Osteoblast (primary cell): ENCODE measurements around the gene CDH4. TPM values are rescaled to one million over a fixed set of nuclear protein-coding genes. Genes with fewer than 3 reads are reported as not detected.

ENCODE experiments used
- DNase-seq: peaks from one replicate; pipeline ENCODE4 v3.0.0; 2011; ENCODE audit warnings: low spot score, mixed read lengths; ENCODE audit not compliant: insufficient read length; ENCODE audit errors: missing footprints
- H2AFZ ChIP-seq: 2 replicates; pipeline ENCODE4 v1.6.0; 2011; ENCODE audit warnings: mild to moderate bottlenecking, low read length
- H3K27ac ChIP-seq: 2 replicates; pipeline ENCODE4 v1.5.1; 2011; ENCODE audit warnings: mild to moderate bottlenecking, low read depth, low read length, moderate library complexity
- H3K27me3 ChIP-seq: 2 replicates; pipeline ENCODE4 v1.6.0; 2012; ENCODE audit warnings: mild to moderate bottlenecking, control low read depth, inconsistent platforms, low read length, moderate library complexity; ENCODE audit not compliant: insufficient read depth
- H3K36me3 ChIP-seq: 2 replicates; pipeline ENCODE4 v1.5.1; 2011; ENCODE audit warnings: mild to moderate bottlenecking, low read length, control low read depth, moderate library complexity; ENCODE audit not compliant: insufficient read depth
- H3K4me1 ChIP-seq: 2 replicates; pipeline ENCODE4 v1.5.1; 2011; ENCODE audit warnings: mild to moderate bottlenecking, low read length, control low read depth, moderate library complexity; ENCODE audit not compliant: insufficient read depth
- H3K4me2 ChIP-seq: 2 replicates; pipeline ENCODE4 v1.6.0; 2011; ENCODE audit warnings: mild to moderate bottlenecking, low read length; ENCODE audit not compliant: insufficient read depth
- H3K4me3 ChIP-seq: fragments of 200-600 bp; sonication (generic); 3 replicates; pipeline ENCODE4 v1.5.1; 2012; ENCODE audit warnings: mild to moderate bottlenecking, low read length, inconsistent platforms; ENCODE audit not compliant: insufficient read depth
- H3K79me2 ChIP-seq: 2 replicates; pipeline ENCODE4 v1.6.0; 2012; ENCODE audit warnings: mild to moderate bottlenecking, low read length, control low read depth, inconsistent platforms; ENCODE audit not compliant: insufficient read depth
- H3K9me3 ChIP-seq: 2 replicates; pipeline ENCODE4 v1.5.1; 2011; ENCODE audit warnings: low read depth, low read length, control low read depth
- H4K20me1 ChIP-seq: 2 replicates; pipeline ENCODE4 v1.6.0; 2012; ENCODE audit warnings: mild to moderate bottlenecking, low read length, control low read depth; ENCODE audit not compliant: insufficient read depth
- total RNA-seq: library from RNA; depleted of rRNA; stranded (reverse); fragments of >200 nt; gene quantifications from 2 replicates; pipeline ENCODE4 v1.2.3, GENCODE V29; 2012
- TF ChIP-seq, protein P1 (sequence below): IDR thresholded peaks from 2 replicates; pipeline ENCODE4 v1.5.1; 2011; ENCODE audit warnings: mild to moderate bottlenecking, low read depth, low read length, moderate library complexity; ENCODE audit errors: extremely low read depth

Gene CDH4
- total RNA-seq, 1 donor = 1.1 TPM

DNA sequence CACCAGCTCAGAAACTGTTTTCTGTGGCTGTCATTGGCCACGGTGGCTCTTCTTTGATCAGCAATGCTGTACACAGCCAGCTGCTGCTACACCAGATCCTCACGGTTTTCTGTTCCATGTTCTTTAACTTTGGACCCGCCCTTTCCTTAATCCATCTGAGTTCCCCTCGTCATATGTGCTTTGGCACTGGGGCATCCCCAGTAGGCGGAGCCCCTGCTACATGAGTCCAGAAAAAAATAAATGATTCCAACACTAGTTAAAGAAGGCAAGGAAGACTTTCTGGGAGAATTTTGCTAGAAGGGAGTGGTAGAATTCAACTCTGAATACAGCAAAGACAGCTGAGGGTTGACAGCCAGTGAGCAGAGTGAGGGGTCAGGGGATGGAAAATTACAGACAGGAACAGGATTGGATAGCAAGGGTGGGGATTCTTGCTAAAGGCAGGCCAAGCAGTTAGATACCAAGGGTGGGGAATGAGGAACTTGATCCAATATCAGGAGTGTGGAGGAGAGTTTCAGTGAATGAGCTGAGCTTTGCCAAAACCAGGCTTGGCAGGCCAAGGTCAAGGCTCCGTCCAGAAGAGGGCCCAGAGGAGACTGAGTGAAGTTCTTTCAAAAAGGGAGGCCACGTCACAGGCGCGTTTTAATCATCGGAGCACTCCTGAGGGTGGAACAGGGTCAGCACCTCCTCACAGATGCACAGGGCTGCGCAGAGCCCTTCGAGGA lies 391.8 kb downstream of the CDH4 start:
- Histone ChIP-seq H3K36me3 (no peaks in the 10 kb centered on the region), H3K4me2 (no peak overlapping the region), H3K4me1 (no peaks in the 10 kb centered on the region), H2AFZ (no peak overlapping the region), H4K20me1 (no peaks in the 10 kb centered on the region), H3K27me3 (no peaks in the 10 kb centered on the region), H3K9me3 (no peaks in the 10 kb centered on the region), H3K79me2 (no peaks in the 10 kb centered on the region), H3K27ac (no peak overlapping the region), H3K4me3 (no peak overlapping the region)
- no peak for DNase-seq
- TF ChIP-seq, protein P1, sequence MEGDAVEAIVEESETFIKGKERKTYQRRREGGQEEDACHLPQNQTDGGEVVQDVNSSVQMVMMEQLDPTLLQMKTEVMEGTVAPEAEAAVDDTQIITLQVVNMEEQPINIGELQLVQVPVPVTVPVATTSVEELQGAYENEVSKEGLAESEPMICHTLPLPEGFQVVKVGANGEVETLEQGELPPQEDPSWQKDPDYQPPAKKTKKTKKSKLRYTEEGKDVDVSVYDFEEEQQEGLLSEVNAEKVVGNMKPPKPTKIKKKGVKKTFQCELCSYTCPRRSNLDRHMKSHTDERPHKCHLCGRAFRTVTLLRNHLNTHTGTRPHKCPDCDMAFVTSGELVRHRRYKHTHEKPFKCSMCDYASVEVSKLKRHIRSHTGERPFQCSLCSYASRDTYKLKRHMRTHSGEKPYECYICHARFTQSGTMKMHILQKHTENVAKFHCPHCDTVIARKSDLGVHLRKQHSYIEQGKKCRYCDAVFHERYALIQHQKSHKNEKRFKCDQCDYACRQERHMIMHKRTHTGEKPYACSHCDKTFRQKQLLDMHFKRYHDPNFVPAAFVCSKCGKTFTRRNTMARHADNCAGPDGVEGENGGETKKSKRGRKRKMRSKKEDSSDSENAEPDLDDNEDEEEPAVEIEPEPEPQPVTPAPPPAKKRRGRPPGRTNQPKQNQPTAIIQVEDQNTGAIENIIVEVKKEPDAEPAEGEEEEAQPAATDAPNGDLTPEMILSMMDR = no peak

DNA sequence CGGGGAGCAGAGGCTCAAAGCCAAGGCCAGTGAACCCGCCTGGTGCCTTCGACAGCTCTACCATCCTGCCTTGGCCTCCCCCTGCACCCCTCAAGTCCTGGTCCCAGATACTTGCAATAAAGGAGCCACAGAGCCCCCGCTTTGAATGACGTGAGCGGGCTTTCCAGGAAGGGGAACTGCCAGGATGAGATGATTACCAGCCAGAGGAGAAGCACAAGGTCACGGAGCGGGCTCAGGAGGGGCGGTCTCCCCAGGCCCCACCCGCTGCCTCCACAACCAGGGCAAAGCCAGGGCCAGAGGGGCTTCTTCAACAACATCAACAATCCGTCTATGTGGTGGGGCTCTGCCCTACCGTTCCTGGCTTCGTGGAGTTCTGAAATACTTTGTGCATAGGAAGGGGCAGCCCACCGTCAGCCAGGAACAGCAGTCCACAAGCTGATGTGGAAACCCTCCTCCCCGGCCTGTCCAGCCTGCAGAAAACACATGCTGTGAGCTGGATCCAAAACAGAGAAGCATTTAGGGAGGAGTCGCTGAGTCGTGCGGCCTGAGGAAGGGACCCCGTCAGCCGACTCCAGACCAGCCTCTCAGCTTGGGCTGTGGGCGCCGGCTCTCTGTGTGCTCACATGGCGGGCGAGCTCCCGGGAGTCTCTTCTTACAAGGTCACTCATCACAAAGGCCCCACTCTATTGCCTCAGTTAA lies 392.5 kb downstream of the CDH4 start:
- no peaks in the 10 kb centered on the region for H3K36me3 ChIP-seq
- H3K4me2 ChIP-seq = no peak overlapping the region
- no peak overlapping the region for H3K27ac ChIP-seq
- H2AFZ ChIP-seq = no peak overlapping the region
- no peaks in the 10 kb centered on the region for H3K27me3 ChIP-seq
- DNase-seq = no peak
- H3K4me1 ChIP-seq = no peaks in the 10 kb centered on the region
- no peaks in the 10 kb centered on the region for H3K9me3 ChIP-seq
- H3K4me3 ChIP-seq = no peak overlapping the region
- no peaks in the 10 kb centered on the region for H4K20me1 ChIP-seq
- H3K79me2 ChIP-seq = no peaks in the 10 kb centered on the region
- TF ChIP-seq, protein P1 = no peak

DNA sequence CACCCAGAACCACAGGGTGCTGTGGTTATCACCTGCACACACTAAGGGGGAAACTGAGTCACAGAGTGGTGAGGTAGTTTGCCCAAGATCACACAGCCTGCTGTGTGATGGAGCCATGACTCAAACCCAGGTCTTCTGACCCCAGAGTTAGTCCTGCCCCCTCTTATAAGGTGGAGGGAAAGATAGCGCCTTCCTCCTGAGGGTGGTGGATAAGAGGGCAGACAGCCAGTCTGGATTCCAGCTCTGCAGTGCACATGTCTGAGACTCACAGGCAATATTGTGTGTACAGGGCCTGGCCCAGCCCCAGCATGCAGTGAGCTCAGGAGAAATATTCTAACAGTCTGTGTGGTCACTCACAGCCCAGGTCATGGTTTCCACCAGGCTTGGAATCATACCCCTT lies 393.7 kb downstream of the CDH4 start:
- no peaks in the 10 kb centered on the region for H3K79me2 ChIP-seq
- no peak overlapping the region for H3K4me3 ChIP-seq
- no peak overlapping the region for H2AFZ ChIP-seq
- no peaks in the 10 kb centered on the region for H3K27me3 ChIP-seq
- DNase-seq = no peak
- H3K9me3 ChIP-seq = no peaks in the 10 kb centered on the region
- no peaks in the 10 kb centered on the region for H3K36me3 ChIP-seq
- no peak overlapping the region for H3K4me2 ChIP-seq
- no peaks in the 10 kb centered on the region for H3K4me1 ChIP-seq
- TF ChIP-seq, protein P1 = no peak
- no peak overlapping the region for H3K27ac ChIP-seq
- no peaks in the 10 kb centered on the region for H4K20me1 ChIP-seq

DNA sequence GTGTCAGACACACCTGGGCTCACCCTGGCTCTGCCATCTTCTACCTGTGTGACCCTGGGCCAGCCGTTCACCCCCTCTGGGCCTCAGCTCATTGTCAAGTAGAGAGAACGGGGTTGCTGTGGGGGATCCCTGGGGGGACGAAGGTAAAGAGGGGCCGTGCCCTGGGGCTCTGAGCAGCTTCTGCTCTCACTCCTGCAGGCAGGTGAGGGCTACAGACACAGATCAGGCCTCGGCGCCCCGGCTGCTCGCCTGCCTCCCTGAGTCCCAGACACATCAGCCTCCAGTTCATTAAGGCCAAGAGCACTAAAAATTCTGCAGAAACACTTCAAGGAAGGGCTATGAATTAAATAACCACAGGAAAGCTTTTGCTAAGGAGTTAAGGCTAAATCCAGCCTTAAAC lies 394.4 kb downstream of the CDH4 start:
- no peaks in the 10 kb centered on the region for H3K4me1 ChIP-seq
- no peaks in the 10 kb centered on the region for H3K27me3 ChIP-seq
- H3K79me2 ChIP-seq = no peaks in the 10 kb centered on the region
- H3K27ac ChIP-seq = no peak overlapping the region
- no peaks in the 10 kb centered on the region for H4K20me1 ChIP-seq
- H3K36me3 ChIP-seq = no peaks in the 10 kb centered on the region
- H3K4me3 ChIP-seq = no peak overlapping the region
- H2AFZ ChIP-seq = no peak overlapping the region
- TF ChIP-seq, protein P1 = no peak
- H3K4me2 ChIP-seq = no peak overlapping the region
- no peak for DNase-seq
- no peaks in the 10 kb centered on the region for H3K9me3 ChIP-seq
